IPS-NIHi7 (cell line): ENCODE results near the gene FBN3.
"Not testable (repeated sequence)": the region's sequence is repeated elsewhere in the genome, so short reads cannot be mapped to it uniquely, and the experiment has no call there.

Experiments used
- DNase-seq: peaks from one replicate; pipeline ENCODE4 v3.0.0; 2012; ENCODE audit warnings: mixed read lengths; ENCODE audit errors: extremely low spot score

FBN3 gene

GRCh38 chr19:8117991-8118390 is 31.4 kb downstream of the FBN3 start:
- no peak for DNase-seq

GRCh38 chr19:8116437-8117293 is 32.7 kb downstream of the FBN3 start:
- DNase-seq: no peak

- DNase-seq: no peak
Observed at GRCh38 chr19:8115805-8116396, 33.5 kb downstream of the FBN3 start.

GRCh38 chr19:8113017-8113416 is 36.4 kb downstream of the FBN3 start:
- DNase-seq: no peak

GRCh38 chr19:8111376-8111775 is 38.0 kb downstream of the FBN3 start:
- DNase-seq: no peak

- no peak for DNase-seq
Observed at GRCh38 chr19:8110931-8111330, 38.5 kb downstream of the FBN3 start.

GRCh38 chr19:8109890-8110662 is 39.3 kb downstream of the FBN3 start:
- no peak for DNase-seq

- DNase-seq: no peak
Observed at GRCh38 chr19:8109455-8109854, 39.9 kb downstream of the FBN3 start.

- no peak for DNase-seq
Observed at GRCh38 chr19:8108560-8109445, 40.6 kb downstream of the FBN3 start.

- DNase-seq: no peak
Observed at GRCh38 chr19:8107301-8107903, 42.0 kb downstream of the FBN3 start.

GRCh38 chr19:8105471-8105870 is 43.9 kb downstream of the FBN3 start:
- DNase-seq: no peak

- DNase-seq: not testable (repeated sequence)
Observed at GRCh38 chr19:8101910-8102309, 47.5 kb downstream of the FBN3 start.

GRCh38 chr19:8101311-8101710 is 48.1 kb downstream of the FBN3 start:
- no peak for DNase-seq

- no peak for DNase-seq
Observed at GRCh38 chr19:8097681-8098567, 51.5 kb downstream of the FBN3 start.

- no peak for DNase-seq
Observed at GRCh38 chr19:8097198-8097597, 52.2 kb downstream of the FBN3 start.

- no peak for DNase-seq
Observed at GRCh38 chr19:8096071-8096470, 53.3 kb downstream of the FBN3 start.

GRCh38 chr19:8095354-8095886 is 54.0 kb downstream of the FBN3 start:
- no peak for DNase-seq

GRCh38 chr19:8094336-8094735 is 55.1 kb downstream of the FBN3 start:
- DNase-seq: no peak

- DNase-seq: no peak
Observed at GRCh38 chr19:8093740-8094139, 55.7 kb downstream of the FBN3 start.

- no peak for DNase-seq
Observed at GRCh38 chr19:8090950-8091349, 58.4 kb downstream of the FBN3 start.
